ENCODE data around the gene LARP1.

DNA sequence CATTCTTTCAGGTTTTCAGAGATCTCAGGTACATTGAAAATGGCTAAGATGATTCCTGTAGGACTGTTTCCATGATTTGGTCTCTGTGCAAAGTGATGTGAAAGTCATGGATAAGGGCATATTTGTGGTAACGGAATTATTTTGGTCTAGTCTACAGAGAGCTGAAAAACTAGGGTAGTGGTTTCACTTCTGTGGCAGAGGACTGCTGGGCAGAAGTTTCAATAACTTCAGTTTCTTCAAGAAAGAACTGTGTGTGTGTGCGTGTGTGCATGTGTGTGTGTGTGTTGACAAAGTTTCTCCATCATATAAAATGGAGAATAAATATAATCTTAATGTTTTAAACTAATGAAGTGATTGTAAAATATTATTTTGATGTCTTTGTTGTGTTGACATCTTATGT, 107.6 kb downstream of the LARP1 start:
- TF ChIP-seq, protein P1, sequence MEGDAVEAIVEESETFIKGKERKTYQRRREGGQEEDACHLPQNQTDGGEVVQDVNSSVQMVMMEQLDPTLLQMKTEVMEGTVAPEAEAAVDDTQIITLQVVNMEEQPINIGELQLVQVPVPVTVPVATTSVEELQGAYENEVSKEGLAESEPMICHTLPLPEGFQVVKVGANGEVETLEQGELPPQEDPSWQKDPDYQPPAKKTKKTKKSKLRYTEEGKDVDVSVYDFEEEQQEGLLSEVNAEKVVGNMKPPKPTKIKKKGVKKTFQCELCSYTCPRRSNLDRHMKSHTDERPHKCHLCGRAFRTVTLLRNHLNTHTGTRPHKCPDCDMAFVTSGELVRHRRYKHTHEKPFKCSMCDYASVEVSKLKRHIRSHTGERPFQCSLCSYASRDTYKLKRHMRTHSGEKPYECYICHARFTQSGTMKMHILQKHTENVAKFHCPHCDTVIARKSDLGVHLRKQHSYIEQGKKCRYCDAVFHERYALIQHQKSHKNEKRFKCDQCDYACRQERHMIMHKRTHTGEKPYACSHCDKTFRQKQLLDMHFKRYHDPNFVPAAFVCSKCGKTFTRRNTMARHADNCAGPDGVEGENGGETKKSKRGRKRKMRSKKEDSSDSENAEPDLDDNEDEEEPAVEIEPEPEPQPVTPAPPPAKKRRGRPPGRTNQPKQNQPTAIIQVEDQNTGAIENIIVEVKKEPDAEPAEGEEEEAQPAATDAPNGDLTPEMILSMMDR (conservative IDR thresholded peaks at IDR 0.05; ENCODE audit: low read length): no peak
- no peak for TF ChIP-seq EZH2phosphoT487 (IDR thresholded peaks at IDR 0.05; ENCODE audit: borderline replicate concordance)
